ENCODE results near the gene LAMA2.

- TF ChIP-seq CTCF (IDR thresholded peaks at IDR 0.05), result no peak
- no peak for TF ChIP-seq POLR2A (IDR thresholded peaks at IDR 0.05)
Observed at GRCh38 chr6:129069006-129069405, 186.1 kb downstream of the LAMA2 start.
